ENCODE results near the gene DDAH1. TPM values are rescaled to one million over a fixed set of nuclear protein-coding genes. Genes with fewer than 3 reads are reported as not detected.

Gene DDAH1
- total RNA-seq, 1 donor from 2014 or later: 50.9 TPM

GRCh38 chr1:85453640-85454194 is 11.2 kb downstream of the DDAH1 start:
- DNase-seq (ENCODE audit: low read depth): no peak
- no peak for TF ChIP-seq CTCF (conservative IDR thresholded peaks at IDR 0.05; ENCODE audit: low read depth, low read length)
- no peak overlapping the region for H3K4me3 ChIP-seq (ENCODE audit: low read depth, low read length)

- no peak for TF ChIP-seq CTCF (conservative IDR thresholded peaks at IDR 0.05; ENCODE audit: low read depth, low read length)
- no peak for DNase-seq (ENCODE audit: low read depth)
- no peak overlapping the region for H3K4me3 ChIP-seq (ENCODE audit: low read depth, low read length)
Measured at GRCh38 chr1:85452948-85453347, 12.0 kb downstream of the DDAH1 start.

GRCh38 chr1:85451236-85451830 is 13.6 kb downstream of the DDAH1 start:
- TF ChIP-seq CTCF (conservative IDR thresholded peaks at IDR 0.05; ENCODE audit: low read depth, low read length): no peak
- DNase-seq (ENCODE audit: low read depth): no peak
- H3K4me3 ChIP-seq (ENCODE audit: low read depth, low read length): no peak overlapping the region

- no peak for TF ChIP-seq CTCF (conservative IDR thresholded peaks at IDR 0.05; ENCODE audit: low read depth, low read length)
- H3K4me3 ChIP-seq (ENCODE audit: low read depth, low read length): no peak overlapping the region
- no peak for DNase-seq (ENCODE audit: low read depth)
Measured at GRCh38 chr1:85450832-85451231, 14.1 kb downstream of the DDAH1 start.

- no peak for DNase-seq (ENCODE audit: low read depth)
- TF ChIP-seq CTCF (conservative IDR thresholded peaks at IDR 0.05; ENCODE audit: low read depth, low read length): no peak
- H3K4me3 ChIP-seq (ENCODE audit: low read depth, low read length): no peak overlapping the region
Measured at GRCh38 chr1:85449356-85449755, 15.6 kb downstream of the DDAH1 start.

- DNase-seq (ENCODE audit: low read depth): no peak
- H3K4me3 ChIP-seq (ENCODE audit: low read depth, low read length): no peak overlapping the region
Measured at GRCh38 chr1:85448358-85448757, 16.6 kb downstream of the DDAH1 start.

More at GRCh38 chr1:85448358-85448757, 16.6 kb downstream of the DDAH1 start:
- TF ChIP-seq CTCF (conservative IDR thresholded peaks at IDR 0.05; ENCODE audit: low read depth, low read length): no peak
